HG03432 (cell line): ENCODE results near the gene FAXDC2.

Experiments
- ATAC-seq: cut with Tn5 transposase; IDR thresholded peaks from one replicate; pipeline ENCODE4 v1.9.1; 2021; ENCODE audit warnings: mild to moderate bottlenecking, moderate library complexity; ENCODE audit not compliant: unreplicated experiment

The FAXDC2 gene

DNA sequence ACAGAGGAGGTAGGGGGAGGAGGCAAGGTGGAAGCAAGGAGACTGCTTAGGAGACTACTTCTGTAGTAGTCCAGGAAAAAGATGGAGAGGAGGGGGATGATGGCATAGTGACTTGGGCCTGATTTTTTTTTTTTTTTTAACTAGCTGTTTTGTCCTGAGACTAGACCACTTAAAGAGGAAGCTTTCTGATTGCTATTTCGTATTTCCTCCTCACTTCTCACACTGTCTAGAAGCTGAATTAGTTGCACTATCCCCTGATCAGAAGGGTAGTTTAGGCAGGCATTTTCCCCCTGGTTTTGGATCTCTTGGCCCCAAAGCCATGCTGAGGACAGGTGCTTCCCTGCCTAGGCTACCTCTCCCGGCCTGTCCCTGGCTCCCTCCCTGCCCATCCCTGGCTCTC, 80.3 kb downstream of the FAXDC2 start:
- ATAC-seq, result no peak
